Mesendoderm (in vitro differentiated cells): Measurements from ENCODE around the gene TM2D1.
A peak's percentile ranks its signal among the peaks of the same experiment; 100 is the strongest.

ENCODE experiments used
- DNase-seq: peaks from one replicate; pipeline ENCODE4 v3.0.0; 2013
- H2AK5ac ChIP-seq: 2 replicates; pipeline ENCODE4 v1.6.1; 2013; ENCODE audit warnings: low read length, inconsistent platforms
- H2BK120ac ChIP-seq: 2 replicates; pipeline ENCODE4 v1.6.1; 2013; ENCODE audit warnings: low read depth, mild to moderate bottlenecking, low read length, moderate library complexity, mixed read lengths
- H2BK15ac ChIP-seq: replicated peaks from 2 replicates; pipeline ENCODE4 v1.6.1; 2013; ENCODE audit warnings: low read depth, mild to moderate bottlenecking, moderate library complexity
- H2BK5ac ChIP-seq: 2 replicates; pipeline ENCODE4 v1.6.1; 2013; ENCODE audit warnings: low read length, inconsistent platforms
- H3K18ac ChIP-seq: 2 replicates; pipeline ENCODE4 v1.6.1; 2013; ENCODE audit warnings: mild to moderate bottlenecking, low read length, mixed read lengths
- H3K23ac ChIP-seq: one replicate; pipeline ENCODE4 v1.6.1; 2013; ENCODE audit warnings: low read length
- H3K27ac ChIP-seq: 2 replicates; pipeline ENCODE4 v1.5.1; 2013; ENCODE audit warnings: low read depth, mild to moderate bottlenecking, inconsistent platforms, low read length, moderate library complexity
- H3K27me3 ChIP-seq: 2 replicates; pipeline ENCODE4 v1.6.1; 2013; ENCODE audit warnings: low read length, control low read depth, mild to moderate bottlenecking, inconsistent platforms; ENCODE audit not compliant: insufficient read depth, poor library complexity
- H3K36me3 ChIP-seq: 2 replicates; pipeline ENCODE4 v1.6.1; 2013; ENCODE audit warnings: low read length, inconsistent platforms; ENCODE audit not compliant: control insufficient read depth, insufficient read depth
- H3K4ac ChIP-seq: one replicate; pipeline ENCODE4 v1.6.1; 2013; ENCODE audit warnings: low read depth, mild to moderate bottlenecking, low read length, moderate library complexity
- H3K4me1 ChIP-seq: 2 replicates; pipeline ENCODE4 v1.6.1; 2013; ENCODE audit warnings: low read depth, low read length, inconsistent platforms; ENCODE audit not compliant: control insufficient read depth
- H3K4me2 ChIP-seq: 2 replicates; pipeline ENCODE4 v1.6.1; 2013; ENCODE audit warnings: low read length
- H3K4me3 ChIP-seq: 2 replicates; pipeline ENCODE4 v1.5.1; 2013; ENCODE audit warnings: mild to moderate bottlenecking, low read length
- H3K56ac ChIP-seq: one replicate; pipeline ENCODE4 v1.6.1; 2013; ENCODE audit warnings: low read length
- H3K79me1 ChIP-seq: 2 replicates; pipeline ENCODE4 v1.6.1; 2013; ENCODE audit warnings: low read length, inconsistent platforms
- H3K79me2 ChIP-seq: 2 replicates; pipeline ENCODE4 v1.6.1; 2013; ENCODE audit warnings: mild to moderate bottlenecking, low read length; ENCODE audit not compliant: control insufficient read depth, insufficient read depth
- H3K9ac ChIP-seq: 2 replicates; pipeline ENCODE4 v1.6.1; 2013; ENCODE audit warnings: low read length, inconsistent platforms
- H4K5ac ChIP-seq: one replicate; pipeline ENCODE4 v1.6.1; 2013; ENCODE audit warnings: low read length
- H4K8ac ChIP-seq: one replicate; pipeline ENCODE4 v1.6.1; 2013; ENCODE audit warnings: low read depth, mild to moderate bottlenecking, control low read depth, low read length, moderate library complexity
- WGBS: extraction: QIAGEN DNeasy Blood & Tissue Kit; methylation state at CpG from one replicate; pipeline ENCODE4 v1.1.7; 2013; ENCODE audit warnings: low lambda C conversion rate, missing lambda C conversion rate; ENCODE audit not compliant: insufficient coverage; ENCODE audit errors: extremely low coverage; 5-methylcytosine and 5-hydroxymethylcytosine counted together

TM2D1 gene

DNA sequence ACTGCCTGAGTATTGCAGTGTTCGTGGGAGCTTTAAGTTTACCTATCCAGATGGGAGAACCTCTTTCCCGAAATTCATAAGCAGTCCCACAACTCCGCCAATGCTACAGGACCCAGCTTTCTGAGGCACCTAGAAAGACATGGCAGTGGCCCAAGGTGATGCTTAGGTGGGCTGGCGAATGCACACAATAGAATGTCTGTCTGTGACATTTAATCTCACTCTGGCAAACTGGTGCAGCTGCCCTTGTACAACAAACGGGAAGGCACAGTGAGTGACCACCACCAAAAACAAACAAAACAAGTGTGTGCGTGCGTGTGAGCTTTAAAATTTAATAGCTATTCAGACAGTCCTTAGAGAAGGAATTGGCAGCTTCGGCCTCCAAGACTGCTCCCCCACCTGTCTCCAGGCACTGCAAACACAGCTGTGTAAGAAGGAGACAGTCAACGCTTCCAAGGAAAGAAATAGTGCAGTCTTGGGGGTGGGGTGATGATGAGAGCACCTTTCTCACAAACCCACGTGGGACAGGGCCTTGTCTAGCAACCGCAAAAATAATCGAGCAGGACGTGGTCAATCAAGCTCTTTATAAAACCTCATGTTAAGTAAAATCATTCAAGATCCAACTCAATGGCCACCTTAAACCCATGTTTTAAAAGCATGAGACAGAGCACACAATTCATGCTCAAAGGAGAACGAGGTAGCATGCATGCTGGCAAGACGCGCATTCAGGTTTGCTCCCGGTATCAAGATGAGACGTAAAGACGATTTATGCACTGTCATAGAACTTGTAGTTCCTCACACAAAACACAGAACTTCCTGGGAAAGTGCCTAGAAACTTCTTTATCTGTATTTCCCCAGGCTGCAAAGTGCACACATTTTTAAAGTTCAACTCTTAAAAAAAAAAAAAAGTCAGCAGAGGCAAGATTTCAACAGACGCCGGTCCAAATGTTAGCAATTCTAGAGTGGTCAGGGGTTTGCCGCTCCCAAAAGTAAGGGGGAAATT lies 84.1 kb downstream of the TM2D1 start:
- H3K4me3 ChIP-seq: no peak overlapping the region
- no peak for DNase-seq
- H4K8ac ChIP-seq: no peak overlapping the region
- H3K56ac ChIP-seq: peak overlapping the region; percentile 30
- H3K18ac ChIP-seq: no peak overlapping the region
- no peaks in the 10 kb centered on the region for H3K36me3 ChIP-seq
- no peak overlapping the region for H2BK15ac ChIP-seq
- no peak overlapping the region for H3K4me2 ChIP-seq
- H3K27me3 ChIP-seq: no peaks in the 10 kb centered on the region
- no peak overlapping the region for H4K5ac ChIP-seq
- no peak overlapping the region for H3K4ac ChIP-seq
- peaks cover 6% of the 10 kb centered on the region for H3K4me1 ChIP-seq
- H2AK5ac ChIP-seq: no peak overlapping the region
- H3K79me2 ChIP-seq: no peaks in the 10 kb centered on the region
- H3K23ac ChIP-seq: no peak overlapping the region
- no peak overlapping the region for H2BK5ac ChIP-seq
- no CpG with 5 or more reads among the region's 22 CpGs for WGBS
- no peaks in the 10 kb centered on the region for H3K79me1 ChIP-seq
- no peak overlapping the region for H3K27ac ChIP-seq
- H2BK120ac ChIP-seq: no peak overlapping the region
- H3K9ac ChIP-seq: no peak overlapping the region

DNA sequence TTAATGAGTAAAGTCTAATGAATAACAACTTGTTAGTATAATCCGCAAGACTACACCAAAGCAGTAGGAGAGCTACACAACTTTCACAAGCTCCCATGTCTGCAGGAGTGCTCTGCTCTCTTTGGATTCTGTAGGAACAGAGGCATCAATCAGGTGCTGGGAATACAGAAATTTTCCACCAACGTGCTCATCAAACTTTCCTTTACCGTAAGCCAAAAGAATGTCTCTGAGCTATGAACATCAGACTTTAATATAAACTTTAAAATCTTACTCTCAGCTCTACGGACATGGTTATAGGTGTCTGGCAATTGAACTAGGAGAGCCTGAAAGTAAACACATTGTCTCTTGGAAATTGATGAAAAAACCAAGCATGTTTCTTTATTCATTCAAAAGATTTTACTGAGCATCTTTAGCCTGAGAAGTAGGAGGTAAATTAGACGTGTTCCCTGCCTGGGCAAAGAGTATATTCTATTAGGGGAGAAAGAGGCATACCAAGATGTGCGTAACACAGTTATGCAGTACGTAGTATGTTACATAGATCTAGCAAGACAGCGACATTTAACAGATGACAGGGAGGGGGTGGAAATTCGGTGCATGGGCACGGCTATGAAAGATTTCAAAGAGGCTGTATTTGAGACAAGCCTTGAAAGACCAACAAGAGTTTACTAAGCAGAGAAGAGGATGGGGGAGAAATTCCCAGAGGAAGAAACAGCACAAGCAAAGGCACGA lies 85.2 kb downstream of the TM2D1 start:
- H2BK120ac ChIP-seq: no peak overlapping the region
- H3K36me3 ChIP-seq: no peaks in the 10 kb centered on the region
- no peak overlapping the region for H4K8ac ChIP-seq
- H2AK5ac ChIP-seq: no peak overlapping the region
- no peaks in the 10 kb centered on the region for H3K79me1 ChIP-seq
- H3K18ac ChIP-seq: no peak overlapping the region
- no peak overlapping the region for H3K27ac ChIP-seq
- no peak overlapping the region for H3K9ac ChIP-seq
- no peak overlapping the region for H2BK15ac ChIP-seq
- no peak for DNase-seq
- H3K56ac ChIP-seq: no peak overlapping the region
- H3K4me3 ChIP-seq: no peak overlapping the region
- no peaks in the 10 kb centered on the region for H3K27me3 ChIP-seq
- H3K4ac ChIP-seq: no peak overlapping the region
- H3K4me1 ChIP-seq: peaks cover 6% of the 10 kb centered on the region
- WGBS: no CpG with 5 or more reads among the region's 11 CpGs
- no peak overlapping the region for H3K23ac ChIP-seq
- no peak overlapping the region for H4K5ac ChIP-seq
- H3K79me2 ChIP-seq: no peaks in the 10 kb centered on the region
- no peak overlapping the region for H3K4me2 ChIP-seq
- no peak overlapping the region for H2BK5ac ChIP-seq

GRCh38 chr1:61638911-61639605 lies 85.9 kb downstream of the TM2D1 start:
- Histone ChIP-seq H3K79me2 (no peaks in the 10 kb centered on the region), H3K36me3 (no peaks in the 10 kb centered on the region), H3K23ac (no peak overlapping the region), H3K4me2 (no peak overlapping the region), H4K8ac (no peak overlapping the region), H3K4me1 (peaks cover 6% of the 10 kb centered on the region), H3K9ac (no peak overlapping the region), H3K4me3 (no peak overlapping the region), H2BK15ac (no peak overlapping the region), H3K56ac (no peak overlapping the region), H4K5ac (no peak overlapping the region), H2BK120ac (no peak overlapping the region), H3K79me1 (no peaks in the 10 kb centered on the region), H2AK5ac (no peak overlapping the region), H3K18ac (no peak overlapping the region), H3K27me3 (no peaks in the 10 kb centered on the region), H2BK5ac (no peak overlapping the region), H3K27ac (no peak overlapping the region), H3K4ac (no peak overlapping the region)
- WGBS: no CpG with 5 or more reads among the region's 3 CpGs
- DNase-seq: no peak

- no peak overlapping the region for H2BK5ac ChIP-seq
- H4K8ac ChIP-seq: no peak overlapping the region
- no peak overlapping the region for H3K4ac ChIP-seq
- no peak overlapping the region for H3K9ac ChIP-seq
- H3K36me3 ChIP-seq: no peaks in the 10 kb centered on the region
- no peak overlapping the region for H3K18ac ChIP-seq
- H3K27me3 ChIP-seq: no peaks in the 10 kb centered on the region
- DNase-seq: no peak
- no peak overlapping the region for H3K27ac ChIP-seq
- no peaks in the 10 kb centered on the region for H3K79me1 ChIP-seq
- no peak overlapping the region for H4K5ac ChIP-seq
- H3K4me2 ChIP-seq: no peak overlapping the region
- H3K23ac ChIP-seq: no peak overlapping the region
- H2AK5ac ChIP-seq: no peak overlapping the region
- WGBS: no CpG with 5 or more reads among the region's 2 CpGs
- no peak overlapping the region for H2BK120ac ChIP-seq
- no peak overlapping the region for H2BK15ac ChIP-seq
- no peak overlapping the region for H3K4me3 ChIP-seq
- no peak overlapping the region for H3K56ac ChIP-seq
- H3K79me2 ChIP-seq: no peaks in the 10 kb centered on the region
- H3K4me1 ChIP-seq: peaks cover 6% of the 10 kb centered on the region
These were observed 86.6 kb downstream of the TM2D1 start for GRCh38 chr1:61638296-61638695.

GRCh38 chr1:61637470-61637869 lies 87.5 kb downstream of the TM2D1 start:
- no peak overlapping the region for H2BK15ac ChIP-seq
- peaks cover 6% of the 10 kb centered on the region for H3K4me1 ChIP-seq
- no peak overlapping the region for H2BK120ac ChIP-seq
- no CpG with 5 or more reads among the region's 2 CpGs for WGBS
- no peak overlapping the region for H3K4me3 ChIP-seq
- no peak overlapping the region for H3K56ac ChIP-seq
- no peak overlapping the region for H3K4ac ChIP-seq
- no peak overlapping the region for H3K27ac ChIP-seq
- H3K18ac ChIP-seq: no peak overlapping the region
- no peaks in the 10 kb centered on the region for H3K79me1 ChIP-seq
- H4K5ac ChIP-seq: no peak overlapping the region
- no peak overlapping the region for H3K4me2 ChIP-seq
- no peaks in the 10 kb centered on the region for H3K27me3 ChIP-seq
- H3K36me3 ChIP-seq: no peaks in the 10 kb centered on the region
- no peak overlapping the region for H2AK5ac ChIP-seq
- no peaks in the 10 kb centered on the region for H3K79me2 ChIP-seq
- no peak overlapping the region for H3K9ac ChIP-seq
- no peak for DNase-seq
- H2BK5ac ChIP-seq: no peak overlapping the region
- H3K23ac ChIP-seq: no peak overlapping the region
- no peak overlapping the region for H4K8ac ChIP-seq
